ENCODE results near the gene CDK6.

DNA sequence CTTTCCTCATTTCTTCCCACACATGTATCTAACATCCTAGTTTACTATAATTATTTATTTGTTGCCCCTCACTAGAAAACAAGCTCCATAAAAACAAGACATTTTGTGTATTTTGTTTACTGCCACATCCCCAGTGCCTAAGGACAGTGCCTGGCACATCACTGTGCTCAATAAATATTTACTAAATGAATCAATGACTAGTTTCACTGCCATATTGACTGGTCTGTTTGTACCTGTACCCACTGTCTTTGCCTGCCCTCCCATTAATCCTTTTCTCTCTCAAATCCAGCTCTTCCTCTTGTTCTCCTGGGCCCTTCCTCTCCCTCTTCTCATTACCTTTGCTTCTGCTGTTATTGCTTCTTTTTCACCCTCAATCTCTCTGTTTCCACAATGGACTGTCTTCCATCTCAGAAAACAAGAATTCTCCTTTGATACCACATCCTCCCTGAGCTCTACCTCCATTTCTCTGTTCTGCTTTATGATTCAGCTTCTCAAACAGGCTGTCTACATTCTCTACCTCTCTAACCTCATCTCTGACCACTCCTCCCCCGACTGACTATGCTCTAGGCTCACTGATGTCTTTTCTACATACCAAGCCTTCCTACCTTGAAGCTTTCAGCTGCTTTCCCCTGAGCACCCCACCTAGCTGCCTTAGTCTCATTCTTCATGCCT is 237.9 kb downstream of the CDK6 start:
- TF ChIP-seq CTCF (IDR thresholded peaks at IDR 0.05), result no peak
- TF ChIP-seq POLR2A (IDR thresholded peaks at IDR 0.05), result no peak

Measured in transverse colon (tissue), 3 donors.